ENCODE results near the gene PCDHGC5. TPM values are rescaled to one million over a fixed set of nuclear protein-coding genes. Genes with fewer than 3 reads are reported as not detected.

The PCDHGC5 gene
- total RNA-seq, 3 donors from 2014 or later (not counting 1 experiment from before 2014, with no cell fraction given) = 0.31 to 0.97 (median 0.50) TPM

DNA sequence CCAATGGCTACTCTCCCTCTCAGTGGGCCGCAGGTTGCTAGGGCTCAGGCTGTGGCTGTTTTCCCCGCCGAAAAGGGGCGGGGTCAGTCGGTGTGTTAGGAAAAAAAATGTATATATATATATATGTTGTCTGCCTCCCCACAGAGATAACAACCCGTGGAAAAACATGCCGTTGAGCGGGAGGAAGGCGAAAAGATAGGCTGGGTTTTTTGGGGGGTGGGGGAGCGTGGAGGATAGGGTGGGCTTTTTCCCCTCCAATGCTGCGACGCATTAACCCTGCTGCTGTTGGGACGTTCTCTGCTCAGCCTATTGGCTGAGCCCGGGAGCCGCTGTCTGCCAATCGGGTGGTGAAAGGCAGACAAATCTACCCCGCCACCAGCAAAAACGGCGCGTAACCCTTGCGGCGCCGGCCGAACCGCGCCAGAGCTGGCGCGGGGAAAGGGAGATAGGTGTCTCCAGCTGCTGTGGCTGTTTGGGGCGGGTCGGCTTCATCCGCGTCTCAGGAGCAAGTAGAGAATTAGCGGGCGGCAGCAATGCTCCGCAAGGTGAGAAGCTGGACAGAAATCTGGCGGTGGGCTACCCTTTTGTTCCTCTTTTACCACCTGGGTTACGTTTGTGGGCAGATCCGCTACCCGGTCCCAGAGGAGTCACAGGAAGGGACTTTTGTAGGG, 4.1 kb upstream of the PCDHGC5 start, which contains the start of gene PCDHGC4:
TSS of gene PCDHGC4 (plus strand) at position 390 of the 671 bp plus-strand sequence. CDS start at position 534, 144 bp downstream.
- intact Hi-C loops (cut with micrococcal nuclease) = no loop called here
- DNase-seq = no peak
- H3K27ac ChIP-seq (ENCODE audit: low read length) = no peak within 1 kb of the TSS
- H3K36me3 Mint-ChIP-seq = no peaks in the 10 kb centered on the region
- no peak within 1 kb of the TSS for H3K4me3 ChIP-seq (ENCODE audit: low read length)
- peaks cover 45 to 60% of the 10 kb centered on the region in 2 donors for H3K27me3 Mint-ChIP-seq (ENCODE audit: low read depth in 2 of 2)
- H3K27me3 ChIP-seq (ENCODE audit: control insufficient read depth, insufficient read depth, low read length) = peaks cover 22% of the 10 kb centered on the region
- WGBS (ENCODE audit: insufficient coverage) = 5% methylated on average over 34 of the region's 39 CpGs
- no peaks in the 10 kb centered on the region for H3K9me3 ChIP-seq (ENCODE audit: control insufficient read depth, insufficient read depth, low read length)
- peaks cover 0 to 6% of the 10 kb centered on the region in 2 donors for H3K4me1 Mint-ChIP-seq
- H3K36me3 ChIP-seq (ENCODE audit: control insufficient read depth, insufficient read depth, low read length) = no peaks in the 10 kb centered on the region
- no peak within 1 kb of the TSS for H3K4me3 Mint-ChIP-seq
- no peak within 1 kb of the TSS for H3K27ac Mint-ChIP-seq
- H3K9me3 Mint-ChIP-seq = no peaks in the 10 kb centered on the region
- ATAC-seq = no peak
- TF ChIP-seq, protein P1, sequence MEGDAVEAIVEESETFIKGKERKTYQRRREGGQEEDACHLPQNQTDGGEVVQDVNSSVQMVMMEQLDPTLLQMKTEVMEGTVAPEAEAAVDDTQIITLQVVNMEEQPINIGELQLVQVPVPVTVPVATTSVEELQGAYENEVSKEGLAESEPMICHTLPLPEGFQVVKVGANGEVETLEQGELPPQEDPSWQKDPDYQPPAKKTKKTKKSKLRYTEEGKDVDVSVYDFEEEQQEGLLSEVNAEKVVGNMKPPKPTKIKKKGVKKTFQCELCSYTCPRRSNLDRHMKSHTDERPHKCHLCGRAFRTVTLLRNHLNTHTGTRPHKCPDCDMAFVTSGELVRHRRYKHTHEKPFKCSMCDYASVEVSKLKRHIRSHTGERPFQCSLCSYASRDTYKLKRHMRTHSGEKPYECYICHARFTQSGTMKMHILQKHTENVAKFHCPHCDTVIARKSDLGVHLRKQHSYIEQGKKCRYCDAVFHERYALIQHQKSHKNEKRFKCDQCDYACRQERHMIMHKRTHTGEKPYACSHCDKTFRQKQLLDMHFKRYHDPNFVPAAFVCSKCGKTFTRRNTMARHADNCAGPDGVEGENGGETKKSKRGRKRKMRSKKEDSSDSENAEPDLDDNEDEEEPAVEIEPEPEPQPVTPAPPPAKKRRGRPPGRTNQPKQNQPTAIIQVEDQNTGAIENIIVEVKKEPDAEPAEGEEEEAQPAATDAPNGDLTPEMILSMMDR (IDR thresholded peaks at IDR 0.05) = no peak
- H3K4me1 ChIP-seq (ENCODE audit: control insufficient read depth, insufficient read depth, low read length) = peaks cover 10% of the 10 kb centered on the region

GRCh38 chr5:141485321-141486055, 3.4 kb upstream of the PCDHGC5 start:
- Histone ChIP-seq H3K4me3 (ENCODE audit: low read length) (no peak overlapping the region), H3K36me3 (ENCODE audit: control insufficient read depth, insufficient read depth, low read length) (no peaks in the 10 kb centered on the region), H3K27me3 (ENCODE audit: control insufficient read depth, insufficient read depth, low read length) (peaks cover 23% of the 10 kb centered on the region), H3K27ac (ENCODE audit: low read length) (no peak overlapping the region), H3K4me1 (ENCODE audit: control insufficient read depth, insufficient read depth, low read length) (peaks cover 10% of the 10 kb centered on the region), H3K9me3 (ENCODE audit: control insufficient read depth, insufficient read depth, low read length) (no peaks in the 10 kb centered on the region)
- Mint-ChIP-seq H3K4me1 (peaks cover 0 to 6% of the 10 kb centered on the region in 2 donors), H3K36me3 (no peaks in the 10 kb centered on the region), H3K9me3 (no peaks in the 10 kb centered on the region), H3K27me3 (ENCODE audit: low read depth in 2 of 2) (peaks cover 46 to 63% of the 10 kb centered on the region in 2 donors), H3K4me3 (no peak overlapping the region), H3K27ac (no peak overlapping the region)
- DNase-seq (no peak), ATAC-seq (no peak)
- TF ChIP-seq, protein P1 (IDR thresholded peaks at IDR 0.05) = no peak
- WGBS (ENCODE audit: insufficient coverage) = 50% methylated on average over 37 of the region's 38 CpGs
- intact Hi-C loops (cut with micrococcal nuclease) = no loop called here

DNA sequence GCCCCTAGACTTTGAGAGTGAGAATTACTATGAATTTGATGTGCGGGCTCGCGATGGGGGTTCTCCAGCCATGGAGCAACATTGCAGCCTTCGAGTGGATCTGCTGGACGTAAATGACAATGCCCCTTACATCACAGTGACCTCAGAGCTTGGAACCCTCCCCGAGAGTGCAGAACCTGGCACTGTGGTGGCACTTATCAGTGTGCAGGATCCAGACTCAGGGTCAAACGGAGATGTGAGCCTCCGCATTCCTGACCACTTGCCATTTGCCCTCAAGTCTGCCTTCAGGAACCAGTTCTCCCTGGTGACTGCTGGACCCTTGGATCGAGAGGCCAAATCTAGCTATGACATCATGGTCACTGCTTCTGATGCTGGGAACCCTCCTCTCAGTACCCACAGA, 2.8 kb upstream of the PCDHGC5 start:
- Histone ChIP-seq H3K4me3 (ENCODE audit: low read length) (no peak overlapping the region), H3K9me3 (ENCODE audit: control insufficient read depth, insufficient read depth, low read length) (no peaks in the 10 kb centered on the region), H3K4me1 (ENCODE audit: control insufficient read depth, insufficient read depth, low read length) (peaks cover 12% of the 10 kb centered on the region), H3K27ac (ENCODE audit: low read length) (no peak overlapping the region), H3K36me3 (ENCODE audit: control insufficient read depth, insufficient read depth, low read length) (no peaks in the 10 kb centered on the region), H3K27me3 (ENCODE audit: control insufficient read depth, insufficient read depth, low read length) (peaks cover 29% of the 10 kb centered on the region)
- Mint-ChIP-seq H3K36me3 (no peaks in the 10 kb centered on the region), H3K27me3 (ENCODE audit: low read depth in 2 of 2) (peaks cover 46 to 64% of the 10 kb centered on the region in 2 donors), H3K4me3 (no peak overlapping the region), H3K4me1 (peaks cover 3 to 10% of the 10 kb centered on the region in 2 donors), H3K9me3 (no peaks in the 10 kb centered on the region), H3K27ac (no peak overlapping the region)
- ATAC-seq (no peak), DNase-seq (no peak)
- TF ChIP-seq, protein P1 (IDR thresholded peaks at IDR 0.05) = no peak
- 89% methylated on average over 9 of the region's 9 CpGs for WGBS (ENCODE audit: insufficient coverage)
- intact Hi-C loops (cut with micrococcal nuclease) = no loop called here

Measured in natural killer cell (primary cell).